H1 (cell line): ENCODE measurements around the gene PLSCR3. TPM values are rescaled to one million over a fixed set of nuclear protein-coding genes. Genes with fewer than 3 reads are reported as not detected.

Source experiments
- CTCF ChIA-PET: fragments of 300-600 bp; sonication (Branson Sonifier 250); formaldehyde crosslinking; loops from one replicate; lab custom pipeline; 2021; ENCODE audit not compliant: partially characterized antibody; lab: Charles Lee
- POLR2A ChIA-PET: fragments of 300-600 bp; sonication (Branson Sonifier 250); formaldehyde crosslinking; loops from one replicate; lab custom pipeline; 2021; ENCODE audit warnings: inconsistent platforms; ENCODE audit not compliant: partially characterized antibody; lab: Charles Lee
- DNase-seq, 2 experiments: peaks; one replicate each; pipeline versions ENCODE4 v3.0.0 to v3.0.0-alpha.2; 2010 to 2022; ENCODE audit warnings: low spot score in 2 of 2, low read depth in 1 of 2, mixed read lengths in 1 of 2
- FAIRE-seq: peaks from 2 replicates; lab custom pipeline; 2011; peaks lifted over from hg19 to GRCh38; lab: Jason Lieb, UNC
- H2AFZ ChIP-seq: 2 replicates; pipeline ENCODE4 v1.8.1; 2012; ENCODE audit warnings: low read length, inconsistent platforms
- H2AK5ac ChIP-seq: 2 replicates; pipeline ENCODE4 v1.6.1; 2013; ENCODE audit warnings: low read depth, low read length
- H2BK120ac ChIP-seq: replicated peaks from 2 replicates; pipeline ENCODE3; 2013; ENCODE audit warnings: low read depth, low read length, inconsistent platforms
- H2BK12ac ChIP-seq: 2 replicates; pipeline ENCODE4 v1.6.1; 2013; ENCODE audit warnings: low read depth, low read length
- H2BK15ac ChIP-seq: 2 replicates; pipeline ENCODE4 v1.6.1; 2013; ENCODE audit warnings: low read length
- H2BK20ac ChIP-seq: 2 replicates; pipeline ENCODE4 v1.6.1; 2013; ENCODE audit warnings: low read length
- H2BK5ac ChIP-seq: 2 replicates; pipeline ENCODE4 v1.6.1; 2013; ENCODE audit warnings: low read depth, low read length
- H3K14ac ChIP-seq: 2 replicates; pipeline ENCODE4 v1.6.1; 2013; ENCODE audit warnings: inconsistent platforms; ENCODE audit not compliant: insufficient read length
- H3K18ac ChIP-seq: 2 replicates; pipeline ENCODE4 v1.6.1; 2013; ENCODE audit warnings: low read length; ENCODE audit errors: extremely low read depth
- H3K23ac ChIP-seq: 2 replicates; pipeline ENCODE4 v1.6.1; 2013; ENCODE audit warnings: inconsistent platforms; ENCODE audit not compliant: insufficient read length
- H3K23me2 ChIP-seq: 2 replicates; pipeline ENCODE4 v1.6.1; 2013; ENCODE audit warnings: low read depth, low read length
- H3K27ac ChIP-seq: 2 replicates; pipeline ENCODE4 v1.6.1; 2011; ENCODE audit warnings: low read depth, low read length, inconsistent platforms
- H3K27me3 ChIP-seq, 4 experiments: replicated peaks in 1 of 4; 1 replicate in 1 of 4; 2 replicates in 3 of 4; pipeline versions ENCODE4 v1.6.1 to v1.8.1; 2011 to 2013; ENCODE audit warnings: low read length in 3 of 4, mild to moderate bottlenecking in 3 of 4, inconsistent platforms in 2 of 4, mixed read lengths in 2 of 4, moderate library complexity in 1 of 4; ENCODE audit not compliant: control insufficient read depth in 3 of 4, insufficient read depth in 3 of 4; ENCODE audit errors: extremely low read depth in 1 of 4
- H3K36me3 ChIP-seq, 4 experiments: 2 replicates each; pipeline versions ENCODE4 v1.6.1 to v1.8.1; 2011 to 2013; ENCODE audit warnings: mild to moderate bottlenecking in 4 of 4, low read length in 3 of 4, moderate library complexity in 2 of 4, control low read depth in 1 of 4, inconsistent platforms in 1 of 4; ENCODE audit not compliant: insufficient read depth in 4 of 4, control insufficient read depth in 2 of 4
- H3K4ac ChIP-seq: replicated peaks from 2 replicates; pipeline ENCODE3; 2013; ENCODE audit warnings: low read length, low read depth, mixed read lengths, inconsistent platforms; ENCODE audit not compliant: insufficient read length
- H3K4me1 ChIP-seq, 4 experiments: replicated peaks in 1 of 4; 1 replicate in 1 of 4; 2 replicates in 3 of 4; pipeline versions ENCODE4 v1.6.1 to v1.8.1; 2011 to 2013; ENCODE audit warnings: low read length in 3 of 4, inconsistent platforms in 2 of 4, mixed read lengths in 1 of 4; ENCODE audit not compliant: insufficient read depth in 4 of 4, control insufficient read depth in 3 of 4
- H3K4me2 ChIP-seq, 2 experiments: 2 replicates each; pipeline versions ENCODE4 v1.6.1 to v1.8.1; 2011 to 2013; ENCODE audit warnings: low read depth in 2 of 2, low read length in 2 of 2, control low read depth in 1 of 2, inconsistent platforms in 1 of 2, mild to moderate bottlenecking in 1 of 2; ENCODE audit not compliant: insufficient read depth in 1 of 2
- H3K4me3 ChIP-seq, 4 experiments: fragments of 200-600, 300-600 bp in 1 of 4; sonication (generic), shearing (Covaris generic), sonication (Bioruptor Twin) in 1 of 4; 2 replicates each; pipeline versions ENCODE4 v1.5.1 to v1.8.1; 2011 to 2016; ENCODE audit warnings: low read length in 4 of 4, low read depth in 3 of 4, control low read depth in 2 of 4, inconsistent platforms in 2 of 4, mild to moderate bottlenecking in 2 of 4, mixed read lengths in 1 of 4, moderate library complexity in 1 of 4; ENCODE audit not compliant: insufficient read depth in 2 of 4; ENCODE audit errors: extremely low read depth in 1 of 4
- H3K56ac ChIP-seq: replicated peaks from 2 replicates; pipeline ENCODE3; 2013; ENCODE audit warnings: low read depth, mild to moderate bottlenecking, mixed read lengths, low read length, inconsistent platforms; ENCODE audit not compliant: insufficient read length
- H3K79me1 ChIP-seq: 2 replicates; pipeline ENCODE4 v1.6.1; 2013; ENCODE audit warnings: low read depth, low read length, control low read depth
- H3K79me2 ChIP-seq, 2 experiments: 2 replicates each; pipeline versions ENCODE4 v1.6.1 to v1.8.1; 2012 to 2013; ENCODE audit warnings: low read length in 2 of 2, mild to moderate bottlenecking in 2 of 2, inconsistent platforms in 1 of 2; ENCODE audit not compliant: insufficient read depth in 2 of 2, control insufficient read depth in 1 of 2
- H3K9ac ChIP-seq, 4 experiments: replicated peaks in 1 of 4; 1 replicate in 1 of 4; 2 replicates in 3 of 4; pipeline versions ENCODE4 v1.6.1 to v1.8.1; 2011 to 2013; ENCODE audit warnings: low read depth in 3 of 4, low read length in 3 of 4, control low read depth in 2 of 4, mild to moderate bottlenecking in 2 of 4, moderate library complexity in 2 of 4, inconsistent platforms in 1 of 4; ENCODE audit errors: extremely low read depth in 1 of 4
- H3K9me3 ChIP-seq, 2 experiments: 2 replicates each; pipeline versions ENCODE4 v1.6.1 to v1.8.1; 2012 to 2013; ENCODE audit warnings: mild to moderate bottlenecking in 2 of 2, moderate library complexity in 2 of 2, control low read depth in 1 of 2, inconsistent platforms in 1 of 2, low read depth in 1 of 2, low read length in 1 of 2, mixed read lengths in 1 of 2; ENCODE audit not compliant: insufficient read depth in 2 of 2
- H4K20me1 ChIP-seq, 2 experiments: replicated peaks in 1 of 2; 2 replicates each; pipeline versions ENCODE3 to v1.8.1; 2011 to 2013; ENCODE audit warnings: inconsistent platforms in 2 of 2, low read length in 2 of 2, mild to moderate bottlenecking in 1 of 2; ENCODE audit not compliant: insufficient read depth in 2 of 2, control insufficient read depth in 1 of 2
- H4K5ac ChIP-seq: 2 replicates; pipeline ENCODE4 v1.6.1; 2013; ENCODE audit warnings: low read length, low read depth, mixed read lengths, inconsistent platforms; ENCODE audit not compliant: insufficient read length
- H4K8ac ChIP-seq: 2 replicates; pipeline ENCODE4 v1.8.0; 2013; ENCODE audit warnings: mild to moderate bottlenecking, moderate library complexity, low read length, inconsistent platforms; ENCODE audit not compliant: insufficient read depth; ENCODE audit errors: extremely low read depth
- H4K91ac ChIP-seq: replicated peaks from 2 replicates; pipeline ENCODE3; 2013; ENCODE audit warnings: low read length, mixed read lengths, inconsistent platforms; ENCODE audit not compliant: insufficient read length
- ASH2L ChIP-seq: fragments of 200-600, 300-600 bp; sonication (generic); IDR thresholded peaks from one replicate; pipeline ENCODE4 v1.7.1; 2017; ENCODE audit warnings: low read length
- BACH1 ChIP-seq: IDR thresholded peaks from 2 replicates; pipeline ENCODE4 v1.6.1; 2012; ENCODE audit warnings: low read length, improper control_type of control experiment
- BRCA1 ChIP-seq: IDR thresholded peaks from 2 replicates; pipeline ENCODE4 v1.6.1; 2012; ENCODE audit warnings: low read depth, low read length, improper control_type of control experiment
- CTBP2 ChIP-seq: IDR thresholded peaks from 2 replicates; pipeline ENCODE4 v1.7.0; 2011; ENCODE audit warnings: borderline replicate concordance, mild to moderate bottlenecking, moderate library complexity, mixed read lengths, low read length; ENCODE audit not compliant: insufficient read depth, insufficient read length
- EGR1 ChIP-seq: IDR thresholded peaks from 2 replicates; pipeline ENCODE4 v1.6.1; 2011; ENCODE audit warnings: low read depth, low read length, borderline replicate concordance
- GTF2F1 ChIP-seq: IDR thresholded peaks from 2 replicates; pipeline ENCODE4 v1.6.1; 2012; ENCODE audit warnings: low read depth, low read length, improper control_type of control experiment, borderline replicate concordance
- HDAC6 ChIP-seq: IDR thresholded peaks from one replicate; pipeline ENCODE4 v1.7.1; 2012; ENCODE audit warnings: low read depth, mild to moderate bottlenecking, inconsistent platforms, low read length, moderate library complexity
- KDM1A ChIP-seq: fragments of 200-600, 300-600 bp; sonication (generic); IDR thresholded peaks from 2 replicates; pipeline ENCODE4 v1.7.1; 2016; ENCODE audit warnings: mild to moderate bottlenecking, low read length, borderline replicate concordance
- SIX5 ChIP-seq: IDR thresholded peaks from 2 replicates; pipeline ENCODE4 v1.6.1; 2011; ENCODE audit warnings: mild to moderate bottlenecking, low read depth, low read length
- TCF12 ChIP-seq: IDR thresholded peaks from 2 replicates; pipeline ENCODE4 v1.6.1; 2011; ENCODE audit warnings: low read depth, mild to moderate bottlenecking, low read length
- TEAD4 ChIP-seq: IDR thresholded peaks from 2 replicates; pipeline ENCODE4 v1.6.1; 2012; ENCODE audit warnings: low read depth, low read length, inconsistent platforms, mixed read lengths
- WGBS, 2 experiments: shearing (Covaris generic) in 1 of 2; methylation state at CpG; one replicate each; pipeline versions ENCODE4 v1.1.6 to v1.1.7; 2013 to 2015; ENCODE audit warnings: low lambda C conversion rate in 2 of 2, mixed read lengths in 2 of 2, inconsistent platforms in 1 of 2, low coverage in 1 of 2, missing lambda C conversion rate in 1 of 2; ENCODE audit not compliant: insufficient replicate concordance in 2 of 2, insufficient coverage in 1 of 2, insufficient read length in 1 of 2; ENCODE audit errors: extremely low coverage in 1 of 2, missing lambda C conversion rate in 1 of 2; 5-methylcytosine and 5-hydroxymethylcytosine counted together
- polyA plus RNA-seq, 7 experiments: library from polyadenylated mRNA; depleted of rRNA in 3 of 7; stranded (reverse) in 5 of 7; unstranded in 2 of 7; fragments of >200 nt in 5 of 7; fragments of 200-250 nt in 2 of 7; gene quantifications; 1 replicate in 5 of 7; 2 replicates in 1 of 7; 4 replicates in 1 of 7; pipeline versions ENCODE4 v1.2.1 to v1.2.3, GENCODE V29; 2011 to 2013; ENCODE audit warnings: missing spikeins in 2 of 7, mixed read lengths in 2 of 7
- total RNA-seq: library from RNA; stranded (reverse); fragmentation: NEBNext Ultra II Directional; extraction: Animal tissue kit (Norgen Biotek cat#: 25700); gene quantifications from 2 replicates; pipeline ENCODE4 v1.2.1, GENCODE V29; 2021

The PLSCR3 gene
- total and polyA plus RNA-seq, 2 of the 8 experiments (the other 6 are each of a cell fraction or from before 2014, with no cell fraction given): 36.1 to 38.7 TPM

DNA sequence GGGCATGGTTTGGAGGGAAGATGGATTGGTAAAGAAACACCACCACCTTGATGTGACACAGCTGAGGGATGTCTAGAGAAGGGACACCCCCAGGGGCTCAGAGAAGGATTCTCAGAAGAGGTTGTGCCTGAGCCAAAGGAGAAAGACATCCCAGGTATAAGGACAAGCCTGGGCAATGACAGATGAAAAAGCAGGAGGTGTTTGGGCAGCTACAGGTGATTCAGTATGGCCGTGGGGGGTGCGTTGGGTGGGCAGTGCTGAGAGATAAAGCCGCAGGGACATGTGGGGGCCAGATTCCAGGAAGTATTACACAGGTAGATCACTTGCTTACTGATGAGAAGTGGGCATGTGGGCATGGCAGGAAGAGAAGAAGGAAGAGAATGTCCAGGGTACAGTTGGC, 32.4 kb downstream of the PLSCR3 start:
- TF ChIP-seq KDM1A (no peak), CTBP2 (no peak), SIX5 (no peak), ASH2L (no peak), EGR1 (no peak), HDAC6 (no peak), TCF12 (no peak), BRCA1 (no peak), BACH1 (no peak), GTF2F1 (no peak), TEAD4 (no peak)
- no peak overlapping the region for H2BK15ac ChIP-seq
- CTCF ChIA-PET: interaction anchor here (0.7 to 2.1 kb wide), 7 partner anchors 8 to 141 kb away, joined by 3 to 11 read pairs (median 5); partner anchors contain the start of gene SPEM1
- H3K27ac ChIP-seq: no peak overlapping the region
- H3K36me3 ChIP-seq: no peaks in the 10 kb centered on the region
- no peak overlapping the region for H4K5ac ChIP-seq
- H3K4me1 ChIP-seq: peaks cover 0 to 1% (median under 1%) of the 10 kb centered on the region in 4 experiments; a peak in 3 of 7 replicates
- H3K79me2 ChIP-seq: no peaks in the 10 kb centered on the region
- H3K27me3 ChIP-seq: no peaks in the 10 kb centered on the region
- H3K23me2 ChIP-seq: no peaks in the 10 kb centered on the region
- H3K4me2 ChIP-seq: no peak overlapping the region
- no peak for DNase-seq
- no peak overlapping the region for H4K91ac ChIP-seq
- no peak overlapping the region for H2AK5ac ChIP-seq
- H4K8ac ChIP-seq: no peak overlapping the region
- no peak overlapping the region for H2BK20ac ChIP-seq
- no peak overlapping the region for H3K18ac ChIP-seq
- no peak overlapping the region for H2AFZ ChIP-seq
- H3K4ac ChIP-seq: no peak overlapping the region
- POLR2A ChIA-PET: interaction anchor here (0.9 to 1.5 kb wide), 5 partner anchors 18 to 141 kb away, joined by 3 to 5 read pairs (median 4); partner anchors contain the start of gene POLR2A
- H3K9me3 ChIP-seq: no peaks in the 10 kb centered on the region
- H3K23ac ChIP-seq: no peak overlapping the region
- no peak overlapping the region for H2BK120ac ChIP-seq
- FAIRE-seq: no peak
- 95% methylated on average over 3 of the region's 3 CpGs; no CpG with 5 or more reads in 1 of the 2 experiments for WGBS, 2 experiments
- no peak overlapping the region for H3K9ac ChIP-seq
- H2BK12ac ChIP-seq: no peak overlapping the region
- no peak overlapping the region for H2BK5ac ChIP-seq
- H3K4me3 ChIP-seq: no peak overlapping the region
- H3K79me1 ChIP-seq: no peaks in the 10 kb centered on the region
- no peak overlapping the region for H3K56ac ChIP-seq
- no peaks in the 10 kb centered on the region for H4K20me1 ChIP-seq
- no peak overlapping the region for H3K14ac ChIP-seq
